Stimulated activated CD4-positive, alpha-beta T cell treated with anti-CD3 and anti-CD28 coated beads, TNF-alpha, amount 100 ng/mL, for 1 hour (primary cell): ENCODE measurements around the gene COL4A5.
"Not testable (repeated sequence)": the region's sequence is repeated elsewhere in the genome, so short reads cannot be mapped to it uniquely, and the experiment has no call there.

Experiments used
- DNase-seq, 3 donors: peaks; one replicate each; pipeline ENCODE4 v3.0.0-alpha.2; 2020; ENCODE audit warnings: low read depth in 3 of 3, low spot score in 1 of 3

COL4A5 gene

GRCh38 chrX:108453841-108454240 is 14.2 kb downstream of the COL4A5 start:
- DNase-seq = no peak

- DNase-seq = no peak
Measured at GRCh38 chrX:108456971-108457477, 17.4 kb downstream of the COL4A5 start.

DNA sequence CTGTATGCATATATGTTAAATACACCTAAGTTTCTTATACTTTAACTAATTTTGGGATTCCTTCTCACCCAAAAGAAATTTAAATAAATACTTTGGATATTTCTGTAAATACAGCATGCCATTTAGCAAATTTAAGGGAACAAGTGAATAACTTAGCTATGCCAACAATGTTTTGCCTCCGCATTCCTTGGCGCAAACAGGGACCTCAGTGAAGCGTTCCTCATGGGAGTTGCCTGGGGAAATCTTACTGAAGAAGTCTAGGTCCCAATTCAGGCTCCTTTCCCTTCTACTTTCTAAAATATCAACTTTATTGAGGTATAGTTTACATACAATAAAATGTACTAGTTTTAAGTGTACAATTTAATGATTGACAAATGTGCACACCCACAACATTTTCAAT is 25.0 kb downstream of the COL4A5 start:
- no peak for DNase-seq

- no peak for DNase-seq
Measured at GRCh38 chrX:108468486-108468885, 28.8 kb downstream of the COL4A5 start.

- DNase-seq = no peak
Measured at GRCh38 chrX:108473979-108474378, 34.3 kb downstream of the COL4A5 start.

DNA sequence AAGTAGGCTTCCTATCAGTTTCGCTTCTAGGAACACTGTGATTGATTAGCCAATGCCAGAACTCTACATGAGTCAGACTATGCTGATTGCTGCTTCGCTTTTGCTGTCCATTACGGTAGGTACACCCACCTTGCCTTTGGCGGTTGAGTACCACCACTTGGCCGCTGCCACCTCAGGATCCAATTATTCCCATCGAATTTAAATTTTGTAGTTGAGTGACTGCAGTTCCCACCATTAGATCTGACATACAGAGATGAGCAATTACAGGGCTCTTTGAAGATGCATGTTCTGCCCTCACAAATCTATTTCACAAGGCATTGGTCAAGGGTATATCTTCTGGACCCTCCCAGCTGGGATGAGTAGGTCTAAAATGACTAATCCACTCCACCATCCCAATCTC is 41.9 kb downstream of the COL4A5 start:
- DNase-seq = not testable (repeated sequence)

GRCh38 chrX:108484251-108484650 is 44.6 kb downstream of the COL4A5 start:
- DNase-seq = no peak

DNA sequence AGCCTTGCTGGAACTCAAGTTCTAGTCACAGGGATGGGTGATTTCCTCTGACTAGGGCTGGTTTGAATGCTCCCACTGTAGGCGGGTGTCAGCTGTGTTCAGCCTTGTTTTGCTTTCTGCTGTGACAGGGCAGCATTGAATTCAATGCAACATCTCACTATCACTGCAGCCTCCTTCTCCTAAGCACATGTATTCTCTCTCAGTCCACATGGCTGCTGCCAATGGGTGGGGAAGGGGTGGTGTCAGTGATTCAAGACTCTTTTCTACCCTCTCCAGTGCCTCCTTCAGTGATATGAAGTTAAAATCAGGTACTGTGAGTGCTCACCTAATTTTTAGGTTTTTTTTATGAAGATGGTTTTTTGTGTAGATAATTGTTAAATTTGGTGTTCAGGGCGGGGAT is 46.3 kb downstream of the COL4A5 start:
- no peak for DNase-seq

DNA sequence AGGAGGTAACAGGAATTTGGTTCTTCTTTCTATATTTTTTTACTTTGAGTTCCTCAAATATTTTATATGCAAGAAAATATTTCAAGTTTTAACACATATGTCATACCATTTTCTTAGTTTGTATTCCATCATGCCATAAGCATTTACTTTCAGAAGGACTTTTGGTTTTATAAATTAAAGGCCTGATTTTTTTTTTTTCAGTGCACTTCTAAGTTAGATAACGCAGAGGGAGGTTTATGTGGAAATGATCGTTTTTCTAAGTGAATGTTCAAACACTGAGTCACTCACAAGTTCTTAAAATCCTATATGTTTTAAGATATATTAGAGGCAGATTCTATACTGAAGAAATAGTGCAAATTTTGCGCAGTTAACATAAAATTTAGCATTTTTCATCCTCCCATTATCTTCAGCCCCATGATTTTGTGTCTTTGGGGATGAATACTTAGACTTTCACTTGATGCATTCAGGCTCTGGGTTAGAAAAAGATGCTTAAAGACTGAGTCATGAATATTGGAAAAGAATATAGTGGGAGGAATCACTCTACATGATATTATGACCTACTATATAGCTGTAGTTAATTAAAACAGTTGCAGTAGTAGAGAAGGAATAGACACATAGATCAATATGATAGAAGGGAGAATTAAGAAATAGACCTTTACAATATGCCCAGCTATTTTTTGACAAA is 54.9 kb downstream of the COL4A5 start:
- no peak for DNase-seq

GRCh38 chrX:108511721-108512120 is 72.1 kb downstream of the COL4A5 start:
- no peak for DNase-seq

GRCh38 chrX:108516184-108516583 is 76.5 kb downstream of the COL4A5 start:
- no peak for DNase-seq

- DNase-seq = no peak
Measured at GRCh38 chrX:108527724-108528123, 88.1 kb downstream of the COL4A5 start.

DNA sequence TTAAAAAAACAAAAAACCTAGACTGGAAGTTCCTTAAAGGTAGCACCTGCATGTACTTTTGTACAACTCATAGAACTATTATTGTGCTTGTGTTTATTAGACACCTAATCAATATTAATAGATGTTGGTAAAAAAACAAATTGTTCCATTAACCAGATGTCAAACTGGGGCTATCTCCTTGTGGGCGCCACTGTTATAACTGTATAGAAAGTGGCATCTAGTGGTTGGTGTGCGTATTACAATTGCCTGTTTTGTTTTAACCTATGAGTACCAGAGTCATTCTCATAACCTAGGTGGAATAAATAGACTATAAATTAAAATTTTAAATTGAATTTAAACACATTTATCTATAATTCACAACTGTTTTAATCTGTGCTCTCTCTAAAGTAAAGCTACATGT is 97.4 kb downstream of the COL4A5 start:
- no peak for DNase-seq

GRCh38 chrX:108541286-108541685 is 101.6 kb downstream of the COL4A5 start:
- no peak for DNase-seq

DNA sequence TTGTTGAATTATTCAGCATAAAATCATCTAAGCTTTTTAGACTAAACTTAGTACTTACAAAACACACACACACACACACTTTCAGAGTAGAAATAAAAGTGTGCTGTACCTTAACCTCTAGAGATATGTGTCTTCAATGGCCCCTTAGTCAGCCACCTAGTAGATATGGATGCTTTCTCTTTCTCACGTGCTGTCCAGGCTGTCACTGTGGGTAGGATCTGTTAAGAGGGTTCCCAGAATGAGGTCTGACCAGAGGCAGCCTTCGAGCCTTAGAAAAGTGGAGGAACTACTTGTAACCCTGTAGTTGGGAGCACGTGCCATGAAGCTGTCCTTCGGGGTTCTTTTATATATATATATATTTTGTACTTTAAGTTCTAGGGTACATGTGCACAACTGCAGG is 117.9 kb downstream of the COL4A5 start:
- DNase-seq = no peak

DNA sequence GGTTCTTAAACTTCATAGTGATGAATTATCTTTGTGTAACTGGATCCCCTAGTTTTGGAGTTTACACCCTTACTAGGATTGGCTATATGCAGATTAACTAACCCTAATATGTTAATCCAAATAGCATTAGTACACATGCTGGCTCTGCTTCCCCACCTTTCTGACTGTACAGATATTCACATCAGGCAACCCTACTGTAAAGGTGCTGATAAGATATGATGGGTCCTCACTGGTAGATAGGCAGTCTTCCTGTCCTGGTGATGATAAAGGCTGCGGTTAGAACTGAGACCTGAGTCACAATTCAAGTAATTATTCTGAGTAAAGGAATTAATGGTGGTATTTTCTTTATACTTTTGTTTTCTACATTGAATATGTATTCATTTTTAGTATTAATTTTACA is 118.6 kb downstream of the COL4A5 start:
- no peak for DNase-seq

DNA sequence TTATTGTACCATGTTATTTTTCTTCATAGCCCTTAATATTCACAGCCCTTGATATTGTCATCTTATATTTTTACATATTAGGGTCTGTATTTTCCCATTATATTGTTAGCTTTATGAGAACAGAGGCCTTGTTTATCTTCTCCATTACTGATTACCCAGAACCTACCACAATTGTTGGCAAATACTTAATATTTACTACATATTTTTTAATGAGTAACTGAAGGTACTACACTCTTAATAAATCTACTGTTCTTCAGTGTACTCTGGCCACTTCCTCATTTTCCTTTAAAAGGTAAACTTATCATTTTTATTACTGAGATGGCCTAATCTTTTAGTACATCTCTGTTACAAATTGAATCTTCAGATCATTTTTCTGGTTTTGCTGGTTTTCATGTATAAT is 133.5 kb downstream of the COL4A5 start:
- no peak for DNase-seq

DNA sequence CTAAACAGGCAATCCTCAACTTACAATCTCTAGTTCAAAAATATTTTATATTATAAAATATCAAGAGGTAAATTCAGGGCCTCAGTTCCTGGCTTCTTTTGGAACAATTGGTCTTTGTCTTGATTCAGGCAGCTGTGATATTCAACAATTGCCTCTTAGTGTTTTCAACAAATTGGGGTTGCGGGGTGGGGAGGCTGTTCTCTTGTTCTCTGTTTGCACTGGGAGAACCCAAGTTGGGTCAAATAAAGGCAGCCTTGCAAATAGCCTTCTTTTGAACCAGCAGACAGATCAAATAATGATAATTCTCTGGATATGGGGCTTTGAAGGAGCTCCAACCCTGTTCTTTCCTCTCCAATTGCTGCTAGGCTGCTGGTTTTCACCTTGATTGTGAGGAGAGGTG is 142.5 kb downstream of the COL4A5 start:
- no peak for DNase-seq

DNA sequence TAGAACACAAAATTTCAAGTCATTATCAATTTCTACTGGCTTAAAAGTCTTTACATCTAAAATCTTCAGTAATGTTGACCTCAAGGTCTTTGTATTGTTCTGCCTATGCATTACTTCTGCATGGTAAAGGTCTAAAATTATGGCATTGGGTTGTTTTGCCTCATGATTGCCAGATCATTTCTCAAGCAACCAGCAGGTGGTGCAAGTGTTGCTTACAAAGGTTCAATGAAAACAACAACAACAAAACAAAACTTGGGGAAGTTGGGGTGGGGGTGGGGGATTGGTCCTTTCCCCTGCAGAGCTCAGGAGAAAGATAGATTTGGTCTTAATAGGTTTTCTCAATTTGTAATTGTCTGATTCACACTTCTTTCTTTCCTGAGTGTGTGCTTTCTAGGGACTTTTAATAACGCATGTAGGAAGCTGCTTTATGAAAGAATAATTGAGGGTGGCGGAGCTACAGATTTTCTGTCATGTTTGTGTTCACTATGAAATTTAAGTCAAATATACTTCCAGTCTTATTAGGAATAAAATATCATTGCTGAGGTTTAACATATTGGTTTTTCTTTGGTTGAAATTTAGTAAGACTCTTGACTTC is 145.1 kb downstream of the COL4A5 start:
- no peak for DNase-seq

- no peak for DNase-seq
Measured at GRCh38 chrX:108590496-108590895, 150.9 kb downstream of the COL4A5 start.

DNA sequence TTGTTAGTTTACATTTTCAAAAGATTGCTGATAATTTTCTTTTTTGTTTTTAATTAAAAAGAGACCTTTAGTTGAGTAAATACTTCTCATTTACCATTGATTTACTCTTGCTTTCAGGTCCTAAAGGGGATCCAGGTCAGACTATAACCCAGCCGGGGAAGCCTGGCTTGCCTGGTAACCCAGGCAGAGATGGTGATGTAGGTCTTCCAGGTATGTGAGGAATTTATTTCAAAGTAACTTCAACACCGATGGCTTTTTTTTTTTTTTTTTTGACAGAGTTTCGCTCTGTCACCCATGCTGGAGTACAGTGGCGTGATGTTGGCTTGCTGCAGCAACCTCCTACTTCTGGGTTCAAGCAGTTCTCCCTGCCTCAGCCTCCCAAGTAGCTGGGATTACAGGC is 161.6 kb downstream of the COL4A5 start:
- DNase-seq = no peak

- DNase-seq = no peak
Measured at GRCh38 chrX:108610141-108610540, 170.5 kb downstream of the COL4A5 start.

DNA sequence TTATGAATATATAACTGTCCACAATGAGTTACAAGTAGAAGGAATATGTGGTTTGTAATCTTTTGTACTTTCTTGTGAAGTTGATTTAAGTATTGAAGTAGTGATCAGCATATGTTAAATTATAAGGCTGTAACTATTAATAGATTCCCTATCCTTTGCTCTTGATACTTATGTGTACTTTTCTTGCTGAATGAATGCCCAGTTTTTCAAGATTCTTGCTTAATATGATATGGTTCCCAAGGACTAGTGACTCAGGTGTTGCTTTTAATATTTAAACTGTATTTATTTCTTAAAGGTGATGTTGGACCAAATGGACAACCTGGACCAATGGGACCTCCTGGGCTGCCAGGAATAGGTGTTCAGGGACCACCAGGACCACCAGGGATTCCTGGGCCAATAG is 175.0 kb downstream of the COL4A5 start:
- no peak for DNase-seq
